IPS DF 4.7 (cell line): ENCODE measurements around the gene RMDN2.

Experiments used
- DNase-seq: peaks from one replicate; pipeline ENCODE4 v3.0.0-alpha.2; 2013; ENCODE audit warnings: low spot score; ENCODE audit errors: extremely low read depth

RMDN2 gene

DNA sequence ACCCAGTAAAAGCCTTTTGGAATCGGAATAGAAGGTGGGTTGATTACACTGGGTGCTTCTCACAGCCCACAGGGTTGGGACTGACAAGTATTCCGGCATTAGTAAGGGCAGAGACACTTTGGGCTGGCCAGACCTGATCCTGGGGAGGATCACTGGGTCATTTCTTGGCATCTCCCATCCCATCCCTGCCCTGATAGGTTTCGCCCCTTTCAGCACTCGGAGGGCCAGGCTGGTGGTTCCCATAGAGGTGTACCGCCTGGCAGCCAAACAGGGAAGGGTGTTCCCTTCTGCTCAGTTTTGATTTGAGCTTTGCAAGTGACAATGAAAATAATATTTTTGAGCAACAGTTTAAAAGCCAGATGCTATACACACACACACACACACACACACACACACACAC is 113.6 kb downstream of the RMDN2 start:
- DNase-seq: no peak

DNA sequence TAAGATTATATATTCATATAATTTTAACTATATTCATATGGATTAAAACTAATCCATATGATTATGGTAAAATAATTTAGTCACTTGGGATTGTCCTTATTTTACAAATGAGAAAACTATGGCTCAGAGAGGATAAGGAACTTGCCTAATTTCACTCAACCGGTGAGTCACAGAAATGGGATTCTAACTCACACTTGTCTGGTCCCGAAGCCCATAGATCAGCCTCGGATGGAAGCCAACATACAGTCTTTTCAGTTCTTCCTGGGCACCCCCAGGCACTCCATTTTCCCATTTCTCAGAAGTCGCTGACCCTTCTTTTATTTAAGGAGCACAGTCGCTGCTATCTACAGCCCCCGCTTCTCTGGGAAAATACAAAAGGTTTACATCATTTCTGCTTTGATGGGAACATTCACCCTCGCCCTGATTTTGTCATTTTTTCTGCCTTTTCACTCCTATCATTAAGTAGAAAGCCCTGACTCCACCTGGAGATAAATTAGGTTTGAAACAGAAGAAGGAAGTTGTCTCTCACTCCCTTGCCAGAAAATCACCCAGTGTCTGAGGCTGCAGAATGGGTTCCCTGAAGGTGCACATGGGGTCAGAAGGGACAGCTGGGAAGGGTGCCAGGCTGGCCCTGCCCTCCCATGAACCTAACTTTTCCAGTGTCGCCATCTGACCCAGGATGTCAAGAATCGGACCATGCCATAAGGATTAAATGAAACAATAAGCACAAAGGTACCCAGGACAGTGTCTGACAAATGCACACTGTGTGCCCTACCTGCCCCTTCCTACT is 114.2 kb downstream of the RMDN2 start:
- DNase-seq: no peak

GRCh38 chr2:38045811-38046210 is 120.7 kb downstream of the RMDN2 start:
- no peak for DNase-seq

DNA sequence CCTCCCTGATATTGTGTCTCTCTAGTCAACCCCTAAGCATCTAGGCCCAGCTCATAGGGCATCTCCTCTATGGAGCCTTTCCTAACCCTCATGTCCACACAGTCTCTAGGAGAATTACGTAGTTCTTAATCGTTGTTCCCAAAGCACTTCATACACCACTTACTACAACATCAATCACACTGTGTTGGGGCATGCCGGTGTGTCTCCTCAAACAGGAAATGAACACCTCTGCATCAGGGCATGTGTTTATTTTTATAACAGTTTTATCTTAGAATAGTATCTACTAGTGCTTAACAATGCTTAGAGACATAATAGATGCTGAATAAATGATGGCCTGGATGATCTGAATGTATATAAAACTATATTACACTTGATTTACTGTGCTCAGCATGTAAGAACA is 131.1 kb downstream of the RMDN2 start:
- DNase-seq: no peak

DNA sequence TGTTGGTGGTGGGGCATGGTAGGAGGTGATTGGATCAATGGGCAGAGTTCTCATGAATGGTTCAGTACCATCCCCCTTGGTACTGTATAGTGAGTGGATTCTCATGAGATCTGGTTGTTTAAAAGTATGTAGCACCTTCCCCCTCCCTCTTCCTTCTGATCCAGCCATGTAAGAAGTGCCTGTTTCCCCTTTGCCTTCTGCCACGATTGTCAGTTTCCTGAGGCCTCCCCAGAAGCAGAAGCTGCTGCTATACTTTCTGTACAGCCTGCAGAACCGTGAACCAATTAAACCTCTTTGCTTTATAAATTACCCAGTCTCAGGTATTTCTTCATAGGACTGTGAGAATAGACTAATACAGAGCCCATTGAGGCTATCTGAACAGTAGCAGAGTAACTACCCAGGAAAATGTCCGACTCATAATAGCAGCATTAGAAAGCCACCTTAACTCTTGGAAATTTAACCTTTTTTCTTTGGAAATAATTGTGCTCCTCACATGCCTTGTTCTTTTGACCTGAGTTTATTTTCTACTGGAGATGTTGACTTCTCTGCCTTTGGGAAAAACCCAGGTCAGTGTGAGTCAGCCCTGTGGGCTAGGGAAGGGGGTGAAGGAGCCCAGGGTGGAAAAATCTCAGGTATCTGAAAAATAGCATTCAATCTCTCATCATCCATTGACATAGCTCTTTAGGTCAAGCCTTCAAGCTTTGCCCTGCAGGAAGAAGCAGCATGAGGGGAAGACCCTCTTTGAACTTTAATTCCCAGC is 132.7 kb downstream of the RMDN2 start:
- DNase-seq: no peak

- DNase-seq: no peak
Observed at GRCh38 chr2:38060236-38061018, 135.3 kb downstream of the RMDN2 start.

DNA sequence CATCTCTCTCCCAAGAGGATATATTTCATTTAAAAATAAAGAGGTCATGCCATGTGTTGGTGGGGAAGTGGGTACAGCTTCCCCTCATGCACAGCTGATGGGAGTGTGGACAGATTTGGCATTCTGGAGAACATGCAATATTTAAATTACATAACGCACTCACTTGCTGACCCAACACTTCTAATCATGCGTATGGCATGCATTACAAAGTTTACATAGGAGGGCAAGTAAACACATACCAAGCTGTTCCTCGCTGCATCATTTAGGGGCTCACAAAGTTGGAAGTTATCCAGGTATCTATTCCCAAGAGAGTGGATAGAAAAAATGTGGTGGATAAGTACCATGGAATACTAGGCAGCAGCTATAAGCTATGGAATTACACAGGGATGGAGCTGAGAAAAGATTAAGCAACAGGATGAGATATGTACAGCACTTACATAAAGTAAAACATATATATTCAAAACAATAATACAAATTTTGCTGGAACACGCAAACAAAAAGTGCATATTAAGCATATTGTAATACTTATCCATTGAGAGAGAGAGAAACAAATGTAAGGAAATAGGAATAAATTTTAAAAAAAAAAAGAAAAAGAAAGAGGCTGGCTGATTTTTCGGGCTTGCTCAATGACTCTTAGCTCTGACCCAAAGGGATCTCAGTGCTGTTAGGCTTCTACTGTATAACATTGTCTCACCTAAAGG is 139.9 kb downstream of the RMDN2 start:
- no peak for DNase-seq

DNA sequence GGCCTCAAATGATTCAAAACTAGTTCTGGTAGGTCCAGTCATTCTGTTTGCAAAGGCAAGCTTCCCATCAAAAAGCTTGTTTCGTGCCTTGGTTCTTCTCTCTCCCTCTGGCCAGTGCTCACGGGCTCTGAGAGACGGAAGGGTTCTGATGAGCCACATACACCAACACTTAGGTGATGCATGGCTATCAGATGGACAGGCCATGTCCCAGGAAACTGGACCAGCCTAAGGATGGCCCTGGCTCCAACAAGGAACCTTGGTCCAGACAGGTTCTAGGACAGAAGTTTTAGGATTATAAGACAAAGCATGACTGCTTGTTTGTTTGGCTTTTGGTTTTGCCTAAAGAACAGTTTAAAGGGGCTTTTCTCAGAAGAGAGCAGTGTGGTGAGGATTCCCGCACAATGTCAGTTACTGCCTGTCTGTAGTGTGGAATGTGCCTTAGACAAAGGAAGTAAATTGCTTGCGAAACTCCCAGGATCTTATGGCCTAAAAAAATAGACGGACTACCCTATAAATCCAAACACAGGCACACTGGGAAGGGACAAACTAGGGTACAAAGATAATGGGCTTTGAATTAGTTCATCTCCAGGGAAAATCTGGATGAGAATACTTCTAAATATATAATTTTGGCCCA is 140.5 kb downstream of the RMDN2 start:
- no peak for DNase-seq

GRCh38 chr2:38066421-38067115 is 141.5 kb downstream of the RMDN2 start:
- DNase-seq: no peak
